ENCODE measurements around the gene GTPBP2. TPM values are rescaled to one million over a fixed set of nuclear protein-coding genes. Genes with fewer than 3 reads are reported as not detected.
A peak's percentile ranks its signal among the peaks of the same experiment; 100 is the strongest.

Gene GTPBP2
- total and polyA plus RNA-seq, 2 donors (not counting 1 experiment from before 2014, with no cell fraction given) = 80.8 to 103 TPM

GRCh38 chr6:43575105-43575771 lies 53.8 kb downstream of the GTPBP2 start:
- peaks cover 59% of the 10 kb centered on the region for H3K79me2 ChIP-seq (ENCODE audit: control insufficient read depth, insufficient read depth, low read length)
- no peaks in the 10 kb centered on the region for H3K9me3 Mint-ChIP-seq (ENCODE audit: insufficient read depth)
- peaks cover 6% of the 10 kb centered on the region for H4K20me1 ChIP-seq (ENCODE audit: control insufficient read depth, insufficient read depth, low read length, poor library complexity, severe bottlenecking)
- TF ChIP-seq, protein P1, sequence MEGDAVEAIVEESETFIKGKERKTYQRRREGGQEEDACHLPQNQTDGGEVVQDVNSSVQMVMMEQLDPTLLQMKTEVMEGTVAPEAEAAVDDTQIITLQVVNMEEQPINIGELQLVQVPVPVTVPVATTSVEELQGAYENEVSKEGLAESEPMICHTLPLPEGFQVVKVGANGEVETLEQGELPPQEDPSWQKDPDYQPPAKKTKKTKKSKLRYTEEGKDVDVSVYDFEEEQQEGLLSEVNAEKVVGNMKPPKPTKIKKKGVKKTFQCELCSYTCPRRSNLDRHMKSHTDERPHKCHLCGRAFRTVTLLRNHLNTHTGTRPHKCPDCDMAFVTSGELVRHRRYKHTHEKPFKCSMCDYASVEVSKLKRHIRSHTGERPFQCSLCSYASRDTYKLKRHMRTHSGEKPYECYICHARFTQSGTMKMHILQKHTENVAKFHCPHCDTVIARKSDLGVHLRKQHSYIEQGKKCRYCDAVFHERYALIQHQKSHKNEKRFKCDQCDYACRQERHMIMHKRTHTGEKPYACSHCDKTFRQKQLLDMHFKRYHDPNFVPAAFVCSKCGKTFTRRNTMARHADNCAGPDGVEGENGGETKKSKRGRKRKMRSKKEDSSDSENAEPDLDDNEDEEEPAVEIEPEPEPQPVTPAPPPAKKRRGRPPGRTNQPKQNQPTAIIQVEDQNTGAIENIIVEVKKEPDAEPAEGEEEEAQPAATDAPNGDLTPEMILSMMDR (IDR thresholded peaks at IDR 0.05) = no peak
- TF ChIP-seq EZH2 (IDR thresholded peaks at IDR 0.05; ENCODE audit: borderline replicate concordance, insufficient read depth, low read depth, low read length, poor library complexity, severe bottlenecking) = no peak
- no peaks in the 10 kb centered on the region for H3K9me3 ChIP-seq (ENCODE audit: control extremely low read depth in 1 of 3, control insufficient read depth in 2 of 3, insufficient read depth in 1 of 3, low read length in 2 of 3)
- peaks cover 2 to 18% of the 10 kb centered on the region in 2 experiments for H3K36me3 ChIP-seq (replicated peaks in 1 of 2; ENCODE audit: control extremely low read depth in 1 of 2, control insufficient read depth in 1 of 2, extremely low read depth in 1 of 2, insufficient read depth in 2 of 2, low read length in 1 of 2)
- intact Hi-C loops (cut with micrococcal nuclease) = loop anchor here (5.0 kb wide), 2 partner anchors 208 to 552 kb away; partner anchors contain the start of genes MRPL14, TMEM63B and ZNF318
- peaks cover 28 to 40% of the 10 kb centered on the region in 2 donors for H3K4me1 ChIP-seq (ENCODE audit: control insufficient read depth in 2 of 2, insufficient read depth in 2 of 2, low read length in 2 of 2)
- DNase-seq = no peak
- ChIA-PET CTCF (interaction anchor here (1.0 to 1.9 kb wide), 3 partner anchors 16 to 55 kb away, joined by 3 to 5 read pairs (median 5); no protein-coding TSS in a partner anchor), POLR2A (interaction anchor here (0.6 to 1.0 kb wide), 2 partner anchors 54 to 681 kb away, joined by 4 read pairs; no protein-coding TSS in a partner anchor)
- peak overlapping the region; percentile 91 for H3K27ac Mint-ChIP-seq
- peak overlapping the region; percentile 67 to 99 (median 90) for H3K4me3 ChIP-seq (ENCODE audit: control extremely low read depth in 1 of 5, extremely low read depth in 1 of 5, insufficient read depth in 1 of 5, low read depth in 2 of 5, low read length in 4 of 5)
- H3K4me2 ChIP-seq (replicated peaks; ENCODE audit: low read depth, low read length, poor library complexity, severe bottlenecking) = peak overlapping the region; percentile 80
- H3K4me1 Mint-ChIP-seq = peaks cover 36% of the 10 kb centered on the region
- under 1% methylated on average over 34 of the region's 38 CpGs for WGBS (ENCODE audit: insufficient coverage)
- H3K27ac ChIP-seq (ENCODE audit: low read length in 2 of 2) = peak overlapping the region in 1 of 2 donors; percentile 80
- H3K27me3 Mint-ChIP-seq = no peaks in the 10 kb centered on the region
- peak overlapping the region; percentile 94 for H3K4me3 Mint-ChIP-seq
- H3K9ac ChIP-seq (ENCODE audit: low read length) = peak overlapping the region; percentile 80
- ATAC-seq (ENCODE audit: low read depth) = no peak
- peak overlapping the region; percentile 95 for H2AFZ ChIP-seq (ENCODE audit: insufficient read depth, low read depth, low read length, poor library complexity, severe bottlenecking)
- H3K27me3 ChIP-seq (replicated peaks in 1 of 4; ENCODE audit: control extremely low read depth in 1 of 4, control insufficient read depth in 3 of 4, insufficient read depth in 4 of 4, low read length in 3 of 4) = no peaks in the 10 kb centered on the region

DNA sequence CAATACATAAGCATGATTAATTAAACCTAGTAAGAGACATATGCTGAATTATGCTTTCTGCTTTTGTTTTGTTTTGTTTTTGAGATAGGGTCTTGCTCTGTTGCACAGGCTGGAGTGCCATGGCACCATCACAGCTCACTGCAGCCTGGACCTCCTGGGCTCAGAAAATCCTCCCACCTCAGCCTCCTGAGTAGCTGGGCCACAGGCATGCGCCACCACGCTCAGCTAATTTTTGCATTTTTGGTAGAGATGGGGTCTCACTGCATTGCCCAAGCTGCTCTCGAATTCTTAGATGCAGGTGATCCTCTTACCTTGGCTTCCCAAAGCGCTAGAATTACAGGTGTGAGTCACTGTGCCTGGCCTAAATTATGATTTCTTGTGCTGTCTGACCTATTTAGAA lies 57.0 kb downstream of the GTPBP2 start:
- no peak overlapping the region for H3K27ac ChIP-seq (ENCODE audit: low read length in 2 of 2)
- H3K4me3 ChIP-seq (ENCODE audit: control extremely low read depth in 1 of 5, extremely low read depth in 1 of 5, insufficient read depth in 1 of 5, low read depth in 2 of 5, low read length in 4 of 5) = no peak overlapping the region
- H3K27me3 ChIP-seq (replicated peaks in 1 of 4; ENCODE audit: control extremely low read depth in 1 of 4, control insufficient read depth in 3 of 4, insufficient read depth in 4 of 4, low read length in 3 of 4) = no peaks in the 10 kb centered on the region
- intact Hi-C loops (cut with micrococcal nuclease) = no loop called here
- Mint-ChIP-seq H3K27me3 (no peaks in the 10 kb centered on the region), H3K9me3 (ENCODE audit: insufficient read depth) (no peaks in the 10 kb centered on the region), H3K27ac (no peak overlapping the region), H3K4me1 (peaks cover 15% of the 10 kb centered on the region), H3K4me3 (no peak overlapping the region)
- no peak for TF ChIP-seq EZH2 (IDR thresholded peaks at IDR 0.05; ENCODE audit: borderline replicate concordance, insufficient read depth, low read depth, low read length, poor library complexity, severe bottlenecking)
- TF ChIP-seq, protein P1 (IDR thresholded peaks at IDR 0.05) = no peak
- H3K9me3 ChIP-seq (ENCODE audit: control extremely low read depth in 1 of 3, control insufficient read depth in 2 of 3, insufficient read depth in 1 of 3, low read length in 2 of 3) = no peaks in the 10 kb centered on the region
- no peak overlapping the region for H3K4me2 ChIP-seq (replicated peaks; ENCODE audit: low read depth, low read length, poor library complexity, severe bottlenecking)
- ATAC-seq (ENCODE audit: low read depth) (no peak), DNase-seq (no peak)
- ChIA-PET POLR2A (no interaction called here), CTCF (no interaction called here)
- WGBS (ENCODE audit: insufficient coverage) = 100% methylated on average over 2 of the region's 4 CpGs
- H4K20me1 ChIP-seq (ENCODE audit: control insufficient read depth, insufficient read depth, low read length, poor library complexity, severe bottlenecking) = no peaks in the 10 kb centered on the region
- peaks cover 32% of the 10 kb centered on the region for H3K79me2 ChIP-seq (ENCODE audit: control insufficient read depth, insufficient read depth, low read length)
- no peak overlapping the region for H2AFZ ChIP-seq (ENCODE audit: insufficient read depth, low read depth, low read length, poor library complexity, severe bottlenecking)
- no peak overlapping the region for H3K9ac ChIP-seq (ENCODE audit: low read length)
- H3K4me1 ChIP-seq (ENCODE audit: control insufficient read depth in 2 of 2, insufficient read depth in 2 of 2, low read length in 2 of 2) = peaks cover 6 to 17% of the 10 kb centered on the region in 2 donors
- H3K36me3 ChIP-seq (replicated peaks in 1 of 2; ENCODE audit: control extremely low read depth in 1 of 2, control insufficient read depth in 1 of 2, extremely low read depth in 1 of 2, insufficient read depth in 2 of 2, low read length in 1 of 2) = peaks cover 3 to 28% of the 10 kb centered on the region in 2 experiments
